SK-N-MC (cell line): Measurements from ENCODE around the gene NTSR1.

Experiments
- DNase-seq: peaks from one replicate; pipeline ENCODE4 v3.0.0-alpha.2; 2011; ENCODE audit warnings: low read depth, low spot score
- H3K27ac ChIP-seq: fragments of 200-600 bp; sonication (generic); 2 replicates; pipeline ENCODE4 v1.5.1; 2016; ENCODE audit warnings: mixed run types
- H3K36me3 ChIP-seq: fragments of 200-600 bp; sonication (generic); 2 replicates; pipeline ENCODE4 v1.6.1; 2017; ENCODE audit warnings: antibody characterized with exemption, low read length, mixed read lengths; ENCODE audit not compliant: insufficient read depth
- H3K4me3 ChIP-seq: fragments of 200-600 bp; sonication (generic); 2 replicates; pipeline ENCODE4 v1.5.1; 2016
- H3K9ac ChIP-seq: fragments of 200-600 bp; sonication (generic); 2 replicates; pipeline ENCODE4 v1.8.0; 2017; ENCODE audit warnings: mixed run types, mixed read lengths; ENCODE audit not compliant: insufficient read length
- H3K9me3 ChIP-seq: fragments of 200-600 bp; sonication (generic); 2 replicates; pipeline ENCODE4 v1.6.1; 2017; ENCODE audit warnings: low read depth, mild to moderate bottlenecking, antibody characterized with exemption, low read length, moderate library complexity, mixed read lengths
- EZH2 ChIP-seq: fragments of 200-600 bp; sonication (generic); IDR thresholded peaks from one replicate; pipeline ENCODE4 v1.6.1; 2017; ENCODE audit warnings: antibody characterized with exemption
- FOXP2 ChIP-seq: optimal IDR thresholded peaks from 2 replicates; pipeline ENCODE3; 2011; ENCODE audit warnings: mild to moderate bottlenecking, moderate library complexity; ENCODE audit not compliant: insufficient read depth; ENCODE audit errors: extremely low read length, control extremely low read depth
- POLR2AphosphoS5 ChIP-seq: IDR thresholded peaks from 2 replicates; pipeline ENCODE4 v1.6.1; 2012; ENCODE audit warnings: mild to moderate bottlenecking, low read depth, low read length, borderline replicate concordance

NTSR1 gene

DNA sequence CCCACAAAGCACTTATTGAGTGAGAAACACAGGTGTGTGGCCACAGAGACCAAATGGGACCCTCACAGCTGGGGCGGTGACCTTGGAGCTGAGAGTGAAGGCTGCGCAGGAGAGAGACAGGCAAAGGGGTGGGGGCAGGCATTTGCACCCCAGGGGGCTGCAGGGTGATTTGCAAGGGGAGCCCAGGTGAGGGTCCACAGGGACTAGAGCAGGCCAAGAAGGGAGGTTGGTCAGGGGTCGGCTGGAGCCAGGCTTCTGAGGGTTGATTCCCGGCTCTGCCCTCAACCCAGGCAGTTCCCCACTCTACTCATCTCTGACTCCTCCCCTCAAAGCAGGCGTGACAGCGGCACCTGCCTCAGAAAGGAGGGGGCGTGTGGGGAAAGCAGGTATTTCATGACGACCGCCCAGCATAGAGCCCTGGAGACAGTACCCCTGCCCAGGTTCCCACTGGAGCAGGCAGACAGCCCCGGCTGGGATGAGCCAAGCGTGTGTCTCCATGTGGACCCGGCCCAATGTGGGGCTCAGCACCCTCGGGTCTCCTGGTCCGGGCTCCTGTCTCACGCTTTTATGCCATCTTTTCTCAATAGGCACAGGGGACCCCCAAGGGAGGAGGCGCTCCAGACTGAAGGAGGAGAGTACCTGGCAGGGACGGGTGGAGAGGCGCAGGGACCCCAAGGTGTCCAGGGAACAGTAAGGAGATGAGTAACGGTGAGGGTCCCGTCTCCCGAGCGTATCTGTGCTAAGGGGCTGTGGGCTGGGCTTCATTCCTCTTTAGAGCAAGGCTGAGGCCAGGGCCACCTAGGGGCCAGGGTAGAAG lies 84.5 kb downstream of the NTSR1 start:
- DNase-seq: no peak
- no peak for TF ChIP-seq EZH2
- no peak for TF ChIP-seq POLR2AphosphoS5
- TF ChIP-seq FOXP2: no peak
- Histone ChIP-seq H3K27ac (no peak overlapping the region), H3K9me3 (no peaks in the 10 kb centered on the region), H3K4me3 (no peak overlapping the region), H3K9ac (no peak overlapping the region), H3K36me3 (peaks cover 8% of the 10 kb centered on the region; the same call in 1 of the 2 replicates)

DNA sequence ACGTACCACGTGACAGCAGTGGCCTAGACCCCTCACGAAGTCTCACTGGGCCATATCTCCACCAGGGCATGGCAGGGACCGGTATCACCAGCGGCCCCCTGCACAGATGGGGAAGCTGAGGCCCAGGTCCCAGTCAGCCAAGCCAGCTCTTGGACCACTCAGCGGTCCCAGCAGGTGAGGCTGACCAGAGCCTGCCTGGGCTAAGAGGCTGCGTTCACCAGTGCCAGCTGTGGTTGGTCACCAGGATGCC lies 85.0 kb downstream of the NTSR1 start:
- Histone ChIP-seq H3K27ac (no peak overlapping the region), H3K9ac (no peak overlapping the region), H3K9me3 (no peaks in the 10 kb centered on the region), H3K4me3 (peak overlapping the region; percentile 77), H3K36me3 (peaks cover 14% of the 10 kb centered on the region; the same call in 1 of the 2 replicates)
- no peak for DNase-seq
- TF ChIP-seq POLR2AphosphoS5: no peak
- no peak for TF ChIP-seq FOXP2
- no peak for TF ChIP-seq EZH2

DNA sequence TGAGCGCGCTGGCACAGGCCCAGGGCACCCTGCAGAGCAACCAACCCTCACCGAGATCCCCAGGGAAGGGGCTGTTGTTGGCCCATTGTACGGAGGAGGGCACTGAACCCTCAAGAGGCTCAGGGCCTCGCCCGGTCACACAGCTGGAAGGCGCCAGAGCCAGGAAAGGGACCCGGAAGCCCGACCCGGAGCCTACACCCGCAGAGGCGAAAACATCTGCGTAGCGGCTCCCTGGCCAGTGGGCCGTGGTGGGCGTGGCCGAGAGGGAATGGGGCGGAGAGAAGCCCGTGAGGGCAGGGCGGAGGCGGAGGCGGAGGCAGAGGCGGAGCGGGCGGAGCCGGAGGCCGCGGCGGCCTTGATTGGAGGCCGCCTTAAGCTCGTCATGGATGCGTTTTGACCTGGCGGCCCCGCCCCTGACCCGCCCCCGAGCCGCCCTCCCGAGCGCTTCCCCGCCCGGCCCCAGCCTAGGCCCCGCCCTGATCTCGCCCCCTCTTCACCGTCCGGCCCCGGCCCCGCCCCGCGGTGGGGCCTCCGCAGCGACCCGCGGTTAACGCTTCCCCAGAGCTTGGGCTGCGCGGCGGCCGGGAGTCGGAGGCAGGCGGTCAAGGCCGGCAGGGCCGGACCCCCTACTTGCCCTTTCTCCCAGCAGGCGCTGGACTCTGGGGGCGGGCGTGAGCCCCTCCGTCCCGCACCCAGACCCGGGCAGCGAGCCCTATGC lies 85.5 kb downstream of the NTSR1 start:
- TF ChIP-seq FOXP2: no peak
- TF ChIP-seq POLR2AphosphoS5: peak; percentile 88
- TF ChIP-seq EZH2: no peak
- Histone ChIP-seq H3K9me3 (no peaks in the 10 kb centered on the region), H3K27ac (peak overlapping the region; percentile 88), H3K4me3 (peak overlapping the region; percentile 91), H3K9ac (peak overlapping the region; percentile 76), H3K36me3 (peaks cover 19% of the 10 kb centered on the region; the same call in 1 of the 2 replicates)
- DNase-seq: no peak

DNA sequence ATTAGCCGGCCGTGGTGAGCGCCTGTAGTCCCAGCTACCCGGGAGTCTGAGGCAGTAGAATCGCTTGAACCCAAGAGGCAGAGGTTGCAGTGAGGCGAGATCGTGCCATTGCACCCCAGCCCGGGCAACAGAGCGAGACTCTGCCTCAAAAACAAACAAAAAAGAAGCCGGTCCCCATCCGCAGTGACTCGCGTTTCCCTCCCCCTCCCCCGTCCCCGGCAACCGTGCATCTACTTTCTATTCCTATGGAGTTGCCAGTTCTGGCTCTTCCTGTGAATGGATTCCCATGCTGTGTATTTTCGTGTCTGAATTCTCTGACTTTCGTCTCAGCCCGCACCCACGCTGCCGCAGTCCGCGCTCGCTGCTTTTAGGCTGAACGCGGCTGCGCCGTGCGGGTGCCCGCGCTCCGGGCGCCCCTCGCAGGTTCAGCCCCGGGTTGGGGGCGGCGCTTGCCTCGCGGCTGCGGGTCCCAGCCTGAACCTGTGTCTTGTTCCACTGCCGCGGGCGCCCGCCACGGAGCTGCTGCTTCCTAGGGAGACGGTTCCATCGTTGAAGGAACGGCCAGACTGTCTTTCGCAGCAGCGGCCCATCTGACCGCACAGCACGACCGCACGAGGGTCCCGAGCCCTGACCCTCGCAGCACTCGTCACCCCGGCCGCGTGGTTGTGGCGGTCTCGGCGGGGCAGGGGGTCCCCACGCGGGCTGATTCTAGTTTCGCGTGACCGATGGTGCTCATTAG lies 86.6 kb downstream of the NTSR1 start:
- TF ChIP-seq FOXP2 (no peak), POLR2AphosphoS5 (peak; percentile 74), EZH2 (no peak)
- peaks cover 29% of the 10 kb centered on the region for H3K36me3 ChIP-seq
- H3K9ac ChIP-seq: peak overlapping the region; percentile 76
- DNase-seq: no peak
- peak overlapping the region; percentile 88 for H3K27ac ChIP-seq
- H3K9me3 ChIP-seq: no peaks in the 10 kb centered on the region
- peak overlapping the region; percentile 91 for H3K4me3 ChIP-seq

DNA sequence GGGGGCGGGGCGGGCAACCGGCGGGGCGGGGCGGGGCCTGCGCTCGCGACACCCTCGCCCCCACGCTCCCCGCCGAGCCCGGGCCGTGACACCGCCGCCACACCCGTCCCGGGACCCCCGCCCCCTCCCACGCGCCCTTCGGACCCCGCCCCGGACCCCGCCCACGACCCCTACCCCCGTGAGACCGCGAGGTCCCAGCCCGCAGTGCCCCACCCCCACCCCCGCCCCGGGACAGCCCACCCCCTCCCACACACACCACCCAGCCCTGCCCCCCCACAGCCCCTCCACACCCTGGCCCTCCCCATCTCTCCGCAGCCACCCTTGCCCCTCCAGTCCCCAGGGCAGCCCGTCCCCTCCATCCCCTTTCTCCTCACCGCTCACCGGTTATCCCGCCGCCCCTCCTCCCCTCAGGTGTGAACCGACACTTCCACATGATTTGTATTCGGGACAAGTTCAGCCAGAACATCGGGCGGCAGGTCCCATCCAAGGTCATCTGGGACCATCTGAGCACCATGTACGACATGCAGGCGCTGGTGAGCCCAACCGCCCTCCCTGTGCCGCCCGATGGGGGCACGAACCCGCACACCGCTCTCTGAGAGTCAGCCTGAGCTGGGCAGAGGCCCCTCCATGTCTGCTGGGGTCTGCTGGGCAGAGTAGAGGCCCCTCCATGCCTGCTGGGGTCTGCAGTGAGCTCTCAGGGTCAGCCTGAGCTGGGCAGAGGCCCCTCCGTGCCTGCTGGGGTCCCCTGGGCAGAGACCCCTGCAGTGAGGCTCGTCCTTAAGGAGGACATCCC lies 88.3 kb downstream of the NTSR1 start:
- Histone ChIP-seq H3K27ac (peak overlapping the region; percentile 57; the same call in 1 of the 2 replicates), H3K9me3 (no peaks in the 10 kb centered on the region), H3K4me3 (peak overlapping the region; percentile 81), H3K36me3 (peaks cover 36% of the 10 kb centered on the region), H3K9ac (peak overlapping the region; percentile 75)
- DNase-seq: no peak
- TF ChIP-seq POLR2AphosphoS5: no peak
- TF ChIP-seq EZH2: no peak
- no peak for TF ChIP-seq FOXP2

DNA sequence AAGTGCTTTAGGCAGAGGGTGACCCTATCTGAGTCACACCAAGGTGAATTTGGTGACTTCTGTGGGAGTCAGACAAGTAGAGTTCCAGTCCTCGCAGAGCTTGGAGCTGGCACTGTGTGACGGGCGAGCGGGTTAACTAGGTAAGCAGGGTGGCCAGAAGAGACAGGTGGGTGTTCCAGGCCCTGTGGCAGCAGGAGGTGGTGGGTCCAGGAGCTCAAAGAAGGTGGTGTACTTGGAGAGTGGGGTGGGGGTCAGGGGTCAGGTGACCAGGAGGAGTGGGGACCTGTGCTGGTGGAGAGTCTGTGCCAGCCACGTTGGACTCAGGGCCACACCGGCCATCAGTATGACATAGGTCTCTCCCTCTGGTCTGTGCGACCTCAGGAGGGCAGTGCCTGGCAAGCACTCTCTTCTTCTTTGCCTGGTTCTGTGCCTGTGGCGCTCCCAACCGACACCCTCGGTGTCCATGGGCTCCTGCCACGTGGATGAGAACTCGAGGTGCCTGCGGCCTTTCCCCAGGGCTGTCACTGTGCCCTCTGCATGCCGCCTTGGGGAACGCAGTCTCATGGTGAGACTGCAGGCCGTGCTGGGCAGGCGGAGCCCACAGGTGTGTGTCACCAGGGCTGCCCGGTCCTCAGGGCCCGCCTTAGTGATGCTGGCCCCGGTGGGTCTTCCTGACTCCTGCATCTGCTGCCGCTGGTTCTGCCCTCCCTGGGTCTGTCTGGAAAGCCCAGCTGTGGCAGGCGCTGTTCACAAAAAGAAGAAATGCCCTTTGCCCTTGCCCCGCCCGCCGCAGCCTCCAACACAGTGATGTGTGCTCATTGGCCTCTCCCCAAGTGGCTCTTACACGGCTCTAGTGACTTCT lies 89.3 kb downstream of the NTSR1 start:
- Histone ChIP-seq H3K4me3 (no peak overlapping the region; the same call in 1 of the 2 replicates), H3K9ac (no peak overlapping the region), H3K9me3 (no peaks in the 10 kb centered on the region), H3K27ac (0 out of 2 replicates have a peak overlapping the region, but pooled peaks have one; percentile 31), H3K36me3 (peaks cover 36% of the 10 kb centered on the region)
- DNase-seq: no peak
- TF ChIP-seq EZH2 (no peak), POLR2AphosphoS5 (no peak), FOXP2 (no peak)

DNA sequence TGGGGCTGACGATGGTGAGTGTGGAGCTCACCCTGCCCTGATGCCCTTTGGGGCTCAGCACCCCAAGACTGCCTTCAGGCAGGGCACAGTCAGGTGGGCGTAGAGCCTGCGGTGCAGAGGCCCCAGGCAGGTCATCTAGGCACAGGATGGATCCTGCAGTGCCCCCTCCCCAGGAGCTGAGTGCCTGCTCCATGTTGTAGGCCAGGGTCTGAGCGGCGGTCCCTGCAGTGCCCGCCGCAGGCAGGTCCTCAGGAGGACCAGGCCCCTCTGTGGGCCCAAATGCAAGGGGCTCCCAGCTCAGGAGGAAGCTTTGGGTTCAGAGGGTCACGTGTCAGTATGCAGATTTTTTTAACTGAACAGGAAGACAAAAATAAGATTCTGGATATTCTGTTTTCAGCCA lies 90.4 kb downstream of the NTSR1 start:
- H3K4me3 ChIP-seq: no peak overlapping the region
- no peak overlapping the region for H3K9ac ChIP-seq
- H3K27ac ChIP-seq: no peak overlapping the region
- TF ChIP-seq POLR2AphosphoS5: no peak
- TF ChIP-seq FOXP2: no peak
- TF ChIP-seq EZH2: no peak
- no peak for DNase-seq
- peaks cover 36% of the 10 kb centered on the region for H3K36me3 ChIP-seq
- H3K9me3 ChIP-seq: no peaks in the 10 kb centered on the region
